ENCODE results near the gene HSP90AA1. TPM values are rescaled to one million over a fixed set of nuclear protein-coding genes. Genes with fewer than 3 reads are reported as not detected.

Gene HSP90AA1
- total and polyA plus RNA-seq, 2 of the 8 experiments (the other 6 are each of a cell fraction or from before 2014, with no cell fraction given), result 339 to 878 TPM

Small RNAs within 50 kb of the gene (small RNA-seq; reads per million reads assigned to genes)
- not detected for gene RN7SL472P (ENCODE audit: insufficient read depth)

Other genes starting within 250 kb of the HSP90AA1 start
- 364 and 387 TPM in 2 replicates for gene DYNC1H1, start 122.5 kb downstream of the HSP90AA1 start, total RNA-seq (2021; fragmentation: NEBNext Ultra II Directional; extraction: Animal tissue kit (Norgen Biotek cat#: 25700))
- 238 and 257 TPM in 2 replicates for gene DYNC1H1, start 122.5 kb downstream of the HSP90AA1 start, polyA plus RNA-seq (2011; rRNA removed)
- gene WDR20, start 52.9 kb upstream of the HSP90AA1 start, total RNA-seq (2021; fragmentation: NEBNext Ultra II Directional; extraction: Animal tissue kit (Norgen Biotek cat#: 25700)), result 26.6 and 26.7 TPM in 2 replicates
- gene WDR20, start 52.9 kb upstream of the HSP90AA1 start, polyA plus RNA-seq (2011; rRNA removed), result 10.9 and 11.2 TPM in 2 replicates
- 1.7 and 2.5 TPM in 2 replicates for gene MOK, start 218.1 kb upstream of the HSP90AA1 start, total RNA-seq (2021; fragmentation: NEBNext Ultra II Directional; extraction: Animal tissue kit (Norgen Biotek cat#: 25700))
- 2.1 and 2.8 TPM in 2 replicates for gene MOK, start 218.1 kb upstream of the HSP90AA1 start, polyA plus RNA-seq (2011; rRNA removed)
- 8.3 and 9.4 TPM in 2 replicates for gene ZNF839, start 232.7 kb upstream of the HSP90AA1 start, total RNA-seq (2021; fragmentation: NEBNext Ultra II Directional; extraction: Animal tissue kit (Norgen Biotek cat#: 25700))
- gene ZNF839, start 232.7 kb upstream of the HSP90AA1 start, polyA plus RNA-seq (2011; rRNA removed), result 8.1 and 10.0 TPM in 2 replicates

Data from H1 (cell line).